Activated naive CD4-positive, alpha-beta T cell treated with anti-CD3 and anti-CD28 coated beads, Interleukin-2, amount 10 ng/mL, durations not matched to agents 7 days and 5 days (primary cell): Measurements from ENCODE around the gene PLEKHM3.

Experiments used
- CTCF ChIA-PET: fragments of 350-600 bp; sonication (Branson Sonifier 250); formaldehyde crosslinking; loops from one replicate; lab custom pipeline; 2021; ENCODE audit warnings: antibody characterized with exemption; lab: Charles Lee
- DNase-seq: peaks from one replicate; pipeline ENCODE4 v3.0.0-alpha.2; 2020
- H3K27ac Mint-ChIP-seq: one replicate; pipeline ENCODE4 v1.8.0; 2021; ENCODE audit warnings: mild to moderate bottlenecking, moderate library complexity, mixed read lengths
- H3K27me3 Mint-ChIP-seq: one replicate; pipeline ENCODE4 v1.8.0; 2021; ENCODE audit warnings: mild to moderate bottlenecking, mixed read lengths
- H3K36me3 Mint-ChIP-seq: one replicate; pipeline ENCODE4 v1.8.0; 2021; ENCODE audit warnings: mixed read lengths
- H3K4me1 Mint-ChIP-seq: one replicate; pipeline ENCODE4 v1.8.0; 2021; ENCODE audit warnings: mixed read lengths
- H3K4me3 Mint-ChIP-seq: one replicate; pipeline ENCODE4 v1.8.0; 2021; ENCODE audit warnings: mild to moderate bottlenecking, moderate library complexity, mixed read lengths
- H3K9me3 Mint-ChIP-seq: one replicate; pipeline ENCODE4 v1.8.0; 2021; ENCODE audit warnings: mixed read lengths

The PLEKHM3 gene

GRCh38 chr2:207902821-207903220, 122.5 kb downstream of the PLEKHM3 start:
- H3K4me3 Mint-ChIP-seq = no peak overlapping the region
- CTCF ChIA-PET = no interaction called here
- no peaks in the 10 kb centered on the region for H3K4me1 Mint-ChIP-seq
- no peaks in the 10 kb centered on the region for H3K36me3 Mint-ChIP-seq
- H3K27ac Mint-ChIP-seq = no peak overlapping the region
- H3K9me3 Mint-ChIP-seq = no peaks in the 10 kb centered on the region
- DNase-seq = no peak
- H3K27me3 Mint-ChIP-seq = no peaks in the 10 kb centered on the region

- DNase-seq = no peak
- Mint-ChIP-seq H3K9me3 (no peaks in the 10 kb centered on the region), H3K4me3 (no peak overlapping the region), H3K27me3 (no peaks in the 10 kb centered on the region), H3K4me1 (no peaks in the 10 kb centered on the region), H3K36me3 (no peaks in the 10 kb centered on the region), H3K27ac (no peak overlapping the region)
- CTCF ChIA-PET = interaction anchor here (1.6 kb wide), 1 partner anchor 31 kb away, joined by 3 read pairs; no protein-coding TSS in a partner anchor
Observed at GRCh38 chr2:207901829-207902228, 123.5 kb downstream of the PLEKHM3 start.

DNA sequence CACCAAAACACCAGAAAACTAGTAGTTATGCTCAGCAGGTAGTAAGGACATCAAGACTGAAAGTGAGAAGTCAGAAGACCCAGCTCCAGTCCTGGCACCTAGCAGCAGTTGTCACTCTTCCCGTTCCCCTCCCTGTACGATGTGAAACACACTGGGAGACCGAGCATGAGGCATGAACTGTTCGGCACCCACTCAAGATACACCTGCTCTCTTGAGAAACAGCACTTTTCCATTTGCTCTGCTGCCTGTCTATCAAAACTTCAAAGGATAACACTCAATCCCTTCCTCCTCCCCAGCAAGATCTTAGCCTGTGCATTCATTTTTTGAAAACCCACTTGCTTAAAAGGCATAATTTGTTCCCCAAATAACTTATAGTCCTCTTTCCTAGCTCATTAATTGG, 123.9 kb downstream of the PLEKHM3 start:
- H3K4me3 Mint-ChIP-seq = no peak overlapping the region
- no peaks in the 10 kb centered on the region for H3K4me1 Mint-ChIP-seq
- DNase-seq = no peak
- CTCF ChIA-PET = interaction anchor here (1.6 kb wide), 1 partner anchor 31 kb away, joined by 3 read pairs; no protein-coding TSS in a partner anchor
- no peaks in the 10 kb centered on the region for H3K9me3 Mint-ChIP-seq
- no peaks in the 10 kb centered on the region for H3K27me3 Mint-ChIP-seq
- H3K36me3 Mint-ChIP-seq = no peaks in the 10 kb centered on the region
- H3K27ac Mint-ChIP-seq = no peak overlapping the region

GRCh38 chr2:207898354-207898695, 127.0 kb downstream of the PLEKHM3 start:
- DNase-seq = no peak
- Mint-ChIP-seq H3K27me3 (no peaks in the 10 kb centered on the region), H3K9me3 (no peaks in the 10 kb centered on the region), H3K36me3 (no peaks in the 10 kb centered on the region), H3K4me1 (no peaks in the 10 kb centered on the region), H3K4me3 (no peak overlapping the region), H3K27ac (no peak overlapping the region)
- CTCF ChIA-PET = no interaction called here

DNA sequence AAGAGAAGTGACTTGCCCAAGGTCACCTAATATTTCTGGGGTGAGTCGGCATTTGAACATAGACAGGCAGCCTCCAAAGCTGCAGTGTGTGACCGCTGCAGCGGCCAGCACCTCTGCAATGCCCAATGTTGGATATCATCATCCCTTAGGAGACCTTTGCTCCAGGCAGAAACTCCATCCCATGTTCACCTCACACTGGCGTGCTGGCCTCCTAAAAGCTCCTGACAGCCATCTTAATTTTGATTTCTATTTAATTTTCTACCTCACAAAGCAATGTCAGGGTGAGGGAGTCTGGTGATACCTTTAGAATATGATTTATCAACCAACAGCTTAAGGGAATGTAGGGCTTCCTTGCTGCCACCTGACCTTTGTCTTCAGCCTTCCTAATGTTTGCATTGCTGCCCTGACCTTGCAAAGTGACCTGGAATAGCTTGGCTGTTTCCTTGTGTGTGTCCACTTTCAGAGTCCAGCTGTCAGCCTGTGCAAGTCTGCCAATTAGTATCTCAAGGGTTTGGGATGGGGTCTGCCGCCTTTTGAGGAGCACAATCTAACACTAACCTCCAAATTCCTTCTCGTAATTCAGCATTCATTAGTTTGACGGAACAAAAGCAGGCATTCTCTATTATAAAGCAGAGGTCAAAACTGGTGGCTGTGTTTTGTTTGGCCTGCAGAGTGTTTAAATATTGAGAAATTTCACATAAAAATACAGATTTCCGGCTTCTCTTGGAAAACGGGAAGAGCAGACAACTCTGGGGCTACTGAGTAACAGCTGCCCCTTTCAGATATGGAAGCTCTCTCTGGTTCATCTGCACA, 127.6 kb downstream of the PLEKHM3 start:
- CTCF ChIA-PET = no interaction called here
- Mint-ChIP-seq H3K9me3 (no peaks in the 10 kb centered on the region), H3K27ac (no peak overlapping the region), H3K36me3 (no peaks in the 10 kb centered on the region), H3K27me3 (no peaks in the 10 kb centered on the region), H3K4me3 (no peak overlapping the region), H3K4me1 (no peaks in the 10 kb centered on the region)
- DNase-seq = no peak

DNA sequence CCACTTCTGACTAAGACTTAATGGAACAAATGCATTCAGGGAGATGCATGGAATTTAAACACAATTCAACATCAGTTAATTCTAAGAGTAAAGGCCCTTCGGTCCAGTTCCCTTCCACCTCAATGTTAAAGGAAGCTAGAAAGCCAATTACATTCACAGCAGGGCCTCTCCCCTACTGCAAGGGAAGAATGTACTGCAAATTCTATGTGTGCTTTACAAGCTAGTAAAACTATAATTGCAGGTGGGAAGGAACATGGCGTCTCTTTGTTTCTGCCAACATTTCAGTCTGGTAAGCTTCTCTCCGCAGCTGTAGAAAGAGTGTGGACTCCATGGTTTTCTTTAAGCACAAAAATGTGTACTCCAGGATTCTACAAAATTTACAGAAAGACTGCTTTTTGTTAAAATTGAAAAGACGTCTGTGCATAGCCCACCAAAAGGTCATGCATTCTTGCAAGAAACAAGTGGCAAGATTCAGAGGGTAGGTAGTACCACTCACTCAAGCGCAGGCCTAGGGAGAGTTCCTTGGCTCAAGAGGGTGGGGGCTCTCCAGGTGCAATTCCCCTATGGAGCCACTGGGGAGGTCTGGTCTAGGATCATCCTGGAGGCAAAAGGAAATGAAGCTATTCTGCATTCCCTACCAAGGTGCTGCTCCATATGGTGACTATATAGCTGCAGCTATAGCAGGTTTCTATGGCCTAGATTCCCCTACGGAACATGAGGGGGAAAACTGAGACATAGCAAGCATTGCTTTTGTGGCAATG, 128.6 kb downstream of the PLEKHM3 start:
- H3K4me3 Mint-ChIP-seq = no peak overlapping the region
- H3K9me3 Mint-ChIP-seq = no peaks in the 10 kb centered on the region
- H3K27me3 Mint-ChIP-seq = no peaks in the 10 kb centered on the region
- H3K4me1 Mint-ChIP-seq = no peaks in the 10 kb centered on the region
- H3K27ac Mint-ChIP-seq = no peak overlapping the region
- DNase-seq = no peak
- H3K36me3 Mint-ChIP-seq = no peaks in the 10 kb centered on the region
- CTCF ChIA-PET = no interaction called here

- Mint-ChIP-seq H3K4me3 (no peak overlapping the region), H3K4me1 (no peaks in the 10 kb centered on the region), H3K27me3 (no peaks in the 10 kb centered on the region), H3K9me3 (no peaks in the 10 kb centered on the region), H3K27ac (no peak overlapping the region), H3K36me3 (no peaks in the 10 kb centered on the region)
- DNase-seq = no peak
- CTCF ChIA-PET = interaction anchor here (1.1 kb wide), 1 partner anchor 25 kb away, joined by 3 read pairs; no protein-coding TSS in a partner anchor
Observed at GRCh38 chr2:207895274-207895860, 130.0 kb downstream of the PLEKHM3 start.

- Mint-ChIP-seq H3K4me1 (no peaks in the 10 kb centered on the region), H3K4me3 (no peak overlapping the region), H3K27me3 (no peaks in the 10 kb centered on the region), H3K36me3 (no peaks in the 10 kb centered on the region), H3K9me3 (no peaks in the 10 kb centered on the region), H3K27ac (no peak overlapping the region)
- CTCF ChIA-PET = no interaction called here
- no peak for DNase-seq
Observed at GRCh38 chr2:207892716-207893402, 132.5 kb downstream of the PLEKHM3 start.

DNA sequence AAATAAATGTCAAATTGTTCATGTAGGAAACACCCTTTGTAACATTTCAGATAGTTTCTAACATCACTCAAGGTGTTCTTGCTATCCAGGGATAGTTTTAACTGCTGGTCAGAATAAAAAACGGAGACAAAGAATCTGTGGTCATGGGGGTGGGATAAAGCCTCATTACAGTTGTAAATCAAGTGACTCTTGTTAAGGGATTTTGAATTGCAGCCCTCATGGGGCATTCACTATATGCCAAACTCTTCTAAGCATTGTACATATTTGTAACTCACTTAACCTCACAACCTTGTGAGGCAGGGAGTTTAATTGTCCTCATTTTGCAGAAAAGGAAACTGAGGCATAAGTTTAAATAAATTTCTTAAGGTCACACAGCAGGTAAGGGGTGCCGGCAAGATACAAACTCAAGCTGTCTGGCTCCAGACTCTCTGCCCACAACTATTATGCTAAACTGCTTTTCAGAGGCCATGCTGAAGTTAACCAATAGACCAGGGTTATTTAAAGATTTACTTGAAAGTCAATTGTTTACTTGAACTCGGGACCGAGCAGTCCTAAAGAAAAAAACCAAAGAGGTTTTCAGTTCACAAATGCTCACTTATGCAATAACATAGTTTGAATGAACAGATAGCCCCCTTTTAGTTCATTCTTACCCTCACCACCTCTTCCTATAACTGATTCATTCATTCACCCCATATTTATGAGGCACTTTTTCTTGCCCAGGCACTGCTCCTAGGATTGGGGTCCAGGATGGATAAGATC, 134.1 kb downstream of the PLEKHM3 start:
- Mint-ChIP-seq H3K27ac (no peak overlapping the region), H3K9me3 (no peaks in the 10 kb centered on the region), H3K4me1 (no peaks in the 10 kb centered on the region), H3K36me3 (no peaks in the 10 kb centered on the region), H3K27me3 (no peaks in the 10 kb centered on the region), H3K4me3 (no peak overlapping the region)
- CTCF ChIA-PET = no interaction called here
- DNase-seq = no peak

DNA sequence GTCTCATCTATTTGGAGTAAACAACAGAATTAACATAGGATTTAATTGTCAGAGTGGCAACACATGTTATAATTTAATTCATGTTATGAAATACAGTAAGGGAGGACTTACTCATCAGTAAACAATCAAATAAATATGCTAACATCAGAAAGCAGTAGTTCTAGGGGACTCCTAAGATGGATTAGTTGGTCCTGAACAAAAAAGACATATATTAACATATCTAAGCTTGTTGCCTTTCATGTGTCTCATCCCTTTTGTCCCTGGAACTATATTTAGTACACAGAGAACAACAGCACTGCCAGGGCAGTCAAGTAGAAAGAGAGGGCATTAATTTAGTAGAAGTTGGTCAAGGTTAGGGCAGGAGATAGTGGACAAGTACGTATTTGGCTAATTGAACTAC, 137.8 kb downstream of the PLEKHM3 start:
- Mint-ChIP-seq H3K27me3 (no peaks in the 10 kb centered on the region), H3K9me3 (no peaks in the 10 kb centered on the region), H3K36me3 (no peaks in the 10 kb centered on the region), H3K4me3 (no peak overlapping the region), H3K27ac (no peak overlapping the region), H3K4me1 (no peaks in the 10 kb centered on the region)
- no peak for DNase-seq
- CTCF ChIA-PET = no interaction called here

- H3K27ac Mint-ChIP-seq = no peak overlapping the region
- no peak for DNase-seq
- no peaks in the 10 kb centered on the region for H3K27me3 Mint-ChIP-seq
- no peaks in the 10 kb centered on the region for H3K4me1 Mint-ChIP-seq
- no peaks in the 10 kb centered on the region for H3K36me3 Mint-ChIP-seq
- CTCF ChIA-PET = no interaction called here
- no peak overlapping the region for H3K4me3 Mint-ChIP-seq
- H3K9me3 Mint-ChIP-seq = no peaks in the 10 kb centered on the region
Observed at GRCh38 chr2:207885010-207885409, 140.3 kb downstream of the PLEKHM3 start.

DNA sequence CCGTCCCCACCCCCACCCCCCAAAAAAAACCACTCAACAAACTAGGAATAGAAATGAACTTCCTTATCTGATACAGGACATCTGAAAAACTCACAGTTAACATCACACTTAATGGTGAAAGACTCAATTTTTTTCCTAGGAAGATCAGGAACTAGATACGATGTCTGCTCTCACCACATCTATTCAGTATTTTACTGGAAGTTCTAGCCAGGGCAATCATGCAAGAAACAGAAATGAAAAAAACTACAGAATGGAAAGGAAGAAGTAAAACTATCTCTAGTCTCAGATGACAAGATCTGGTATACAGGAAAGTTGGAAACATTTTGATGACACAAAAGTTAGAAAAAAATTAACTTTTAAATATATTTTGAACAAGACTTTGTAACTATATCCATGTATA, 141.2 kb downstream of the PLEKHM3 start:
- Mint-ChIP-seq H3K9me3 (no peaks in the 10 kb centered on the region), H3K4me3 (no peak overlapping the region), H3K36me3 (no peaks in the 10 kb centered on the region), H3K27ac (no peak overlapping the region), H3K27me3 (no peaks in the 10 kb centered on the region), H3K4me1 (no peaks in the 10 kb centered on the region)
- no peak for DNase-seq
- CTCF ChIA-PET = no interaction called here

GRCh38 chr2:207883002-207883780, 142.1 kb downstream of the PLEKHM3 start:
- CTCF ChIA-PET = interaction anchor here (1.0 to 1.1 kb wide), 2 partner anchors 157 to 191 kb away, joined by 3 read pairs; no protein-coding TSS in a partner anchor
- no peaks in the 10 kb centered on the region for H3K27me3 Mint-ChIP-seq
- no peak overlapping the region for H3K4me3 Mint-ChIP-seq
- no peaks in the 10 kb centered on the region for H3K4me1 Mint-ChIP-seq
- no peaks in the 10 kb centered on the region for H3K36me3 Mint-ChIP-seq
- no peaks in the 10 kb centered on the region for H3K9me3 Mint-ChIP-seq
- no peak for DNase-seq
- H3K27ac Mint-ChIP-seq = no peak overlapping the region
